ENCODE data around the gene WDR1.
A peak's percentile ranks its signal among the peaks of the same experiment; 100 is the strongest.

The WDR1 gene

DNA sequence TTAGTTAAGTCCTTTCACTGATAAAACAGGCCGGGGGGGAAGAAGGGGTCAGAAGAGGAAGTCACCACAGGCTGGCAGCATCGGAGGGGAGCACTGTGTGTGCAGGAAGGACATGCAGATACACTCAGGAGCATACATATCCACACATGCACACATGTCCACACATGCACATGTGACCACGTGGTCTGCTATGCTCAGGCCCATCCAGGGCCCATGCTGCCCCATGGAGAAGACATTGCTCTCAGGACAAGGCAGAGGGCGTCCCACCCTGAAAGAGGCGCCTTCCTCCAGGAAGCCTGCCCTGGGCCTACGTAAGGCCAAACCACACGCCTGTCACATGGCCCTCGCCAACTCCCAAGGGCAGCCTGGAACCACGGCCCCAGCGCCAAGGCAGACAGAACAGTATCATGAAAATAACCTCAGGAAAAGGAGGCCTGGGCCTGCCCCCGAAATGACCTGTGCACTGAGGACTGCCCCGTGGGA lies 15.8 kb downstream of the WDR1 start:
- H3K4me1 Mint-ChIP-seq (ENCODE audit: low read depth): peaks cover 100% of the 10 kb centered on the region
- no peaks in the 10 kb centered on the region for H3K9me3 Mint-ChIP-seq
- H3K36me3 Mint-ChIP-seq (ENCODE audit: low read depth): peaks cover 86% of the 10 kb centered on the region
- H3K4me3 Mint-ChIP-seq: no peak overlapping the region
- no peaks in the 10 kb centered on the region for H3K27me3 Mint-ChIP-seq
- H3K27ac Mint-ChIP-seq: peak overlapping the region; percentile 95

DNA sequence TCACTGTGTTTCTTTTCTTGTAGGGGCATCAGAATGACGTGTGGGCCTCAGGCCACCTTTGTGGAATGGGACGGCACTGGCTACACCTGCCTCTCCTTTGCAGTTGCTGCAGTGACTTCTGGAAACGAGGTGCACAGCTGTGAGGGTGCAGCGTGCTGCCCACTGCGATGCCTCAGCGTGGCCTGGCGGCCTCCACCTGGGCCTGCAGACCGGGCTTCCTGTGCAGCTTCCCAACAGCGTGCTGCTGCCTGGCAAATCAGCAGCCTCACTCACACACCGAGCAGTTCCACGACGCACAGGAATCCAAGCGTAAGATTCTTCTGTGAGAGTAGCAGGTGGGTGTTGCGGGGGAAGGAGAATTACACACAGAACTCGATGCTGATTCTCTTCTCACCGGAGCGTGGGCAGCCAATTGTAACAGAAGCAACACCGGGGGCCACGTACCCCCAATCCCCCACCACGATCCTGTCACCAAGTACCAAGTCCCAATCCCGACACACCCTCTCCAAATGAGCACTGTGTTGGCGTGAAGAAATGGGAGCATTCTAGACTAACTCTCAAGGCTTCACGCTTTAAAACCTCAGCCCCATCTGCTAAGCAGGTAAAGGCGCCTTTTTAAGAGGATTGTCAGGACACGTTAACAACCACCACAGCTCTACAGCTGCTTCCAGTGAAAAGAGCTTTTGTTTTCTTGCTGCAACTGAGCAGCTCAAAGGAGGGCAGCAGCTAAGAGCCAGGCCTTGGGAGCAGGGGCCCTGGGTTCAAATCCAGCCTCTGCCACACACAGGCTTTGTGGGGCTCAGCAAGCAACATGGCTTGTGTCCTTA lies 16.9 kb downstream of the WDR1 start:
- Mint-ChIP-seq H3K9me3 (no peaks in the 10 kb centered on the region), H3K36me3 (ENCODE audit: low read depth) (peaks cover 85% of the 10 kb centered on the region), H3K4me3 (peak overlapping the region; percentile 61), H3K27ac (peak overlapping the region; percentile 95), H3K4me1 (ENCODE audit: low read depth) (peaks cover 100% of the 10 kb centered on the region), H3K27me3 (no peaks in the 10 kb centered on the region)

DNA sequence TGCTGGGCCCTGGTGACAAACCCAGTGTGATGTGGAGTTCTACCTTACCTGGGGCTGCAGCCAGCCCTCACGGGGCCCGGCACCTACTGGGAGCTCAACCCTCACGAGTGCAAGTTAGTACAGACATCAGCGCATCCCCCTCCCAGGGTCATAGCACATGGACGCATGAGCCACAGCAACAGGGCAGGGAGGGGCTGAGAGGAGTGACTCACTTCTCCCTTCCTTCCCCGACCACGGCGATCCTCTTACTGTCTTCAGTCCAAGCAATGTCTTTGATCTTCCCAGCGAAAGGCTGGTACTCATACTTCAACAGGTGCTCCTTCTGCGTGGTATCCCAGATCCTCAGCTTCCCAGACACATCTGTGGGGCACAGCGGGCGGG lies 17.8 kb downstream of the WDR1 start:
- H3K4me3 Mint-ChIP-seq: peak overlapping the region; percentile 61
- peak overlapping the region; percentile 95 for H3K27ac Mint-ChIP-seq
- H3K36me3 Mint-ChIP-seq (ENCODE audit: low read depth): peaks cover 83% of the 10 kb centered on the region

DNA sequence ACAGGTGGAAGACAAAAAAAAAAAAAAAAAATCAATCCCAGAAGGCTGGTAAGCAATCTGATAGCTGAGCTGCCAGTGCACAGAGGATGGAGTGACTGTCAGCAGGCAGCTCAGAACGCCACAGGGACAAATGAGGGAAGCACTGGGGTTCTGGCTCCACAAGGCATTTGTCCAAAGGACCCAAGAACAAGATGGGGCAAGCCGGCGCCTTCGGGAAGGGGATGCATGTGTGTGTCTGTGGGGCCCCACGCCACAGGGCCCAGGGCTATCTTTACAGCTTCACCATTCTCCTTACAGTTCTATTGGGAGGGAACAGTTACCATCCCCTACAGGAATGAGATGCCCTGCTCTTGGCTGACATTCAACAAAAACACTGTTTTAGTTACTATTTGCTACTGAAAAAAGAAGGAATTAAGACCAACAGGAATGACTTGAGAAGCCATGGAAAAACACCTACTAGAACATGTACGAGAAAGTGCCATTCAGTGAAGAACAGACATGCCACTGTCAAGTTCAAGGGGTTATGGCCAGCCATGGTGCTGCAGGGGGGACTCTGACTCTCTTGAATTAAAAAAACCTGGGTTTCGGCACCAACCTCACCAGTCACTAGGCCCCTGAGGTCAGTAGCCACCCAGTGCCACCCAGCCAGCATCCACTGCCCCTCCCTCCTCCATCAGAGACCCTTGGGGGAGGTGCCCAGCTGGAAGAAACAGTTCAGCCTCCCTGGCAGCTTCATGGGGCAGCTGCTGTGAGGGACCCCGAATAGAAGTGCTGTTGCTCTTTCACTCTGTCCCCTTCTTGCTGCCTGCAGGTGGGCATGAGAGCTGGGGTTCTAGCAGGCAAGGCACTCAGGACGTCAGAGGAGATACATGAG lies 18.5 kb downstream of the WDR1 start:
- peak overlapping the region; percentile 61 for H3K4me3 Mint-ChIP-seq

More for the DNA sequence above, 17.8 kb downstream of the WDR1 start:
- H3K4me1 Mint-ChIP-seq (ENCODE audit: low read depth): peaks cover 100% of the 10 kb centered on the region
- no peaks in the 10 kb centered on the region for H3K27me3 Mint-ChIP-seq
- H3K9me3 Mint-ChIP-seq: no peaks in the 10 kb centered on the region

DNA sequence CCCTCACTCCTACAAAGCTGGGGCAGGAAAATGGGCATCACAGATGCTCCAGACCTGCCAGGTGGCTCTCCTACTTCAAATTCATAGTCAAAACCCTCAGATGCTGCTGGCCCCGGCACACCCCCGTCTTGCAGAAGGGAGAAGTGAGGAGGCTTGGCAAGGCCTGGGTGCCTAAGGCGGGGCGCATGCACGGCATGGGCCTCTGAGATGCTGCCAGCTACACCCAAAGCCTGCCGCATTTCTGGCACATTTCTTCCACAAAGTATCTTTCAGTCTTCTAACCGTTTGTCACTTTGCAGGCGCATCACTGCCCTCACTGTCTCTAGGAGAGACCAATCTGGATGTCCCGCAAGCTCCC lies 19.6 kb downstream of the WDR1 start:
- Mint-ChIP-seq H3K4me1 (ENCODE audit: low read depth) (peaks cover 100% of the 10 kb centered on the region), H3K36me3 (ENCODE audit: low read depth) (peaks cover 86% of the 10 kb centered on the region), H3K27ac (peak overlapping the region; percentile 95), H3K4me3 (peak overlapping the region; percentile 68), H3K27me3 (no peaks in the 10 kb centered on the region), H3K9me3 (no peaks in the 10 kb centered on the region)

More for the DNA sequence above, 18.5 kb downstream of the WDR1 start:
- H3K27ac Mint-ChIP-seq: peak overlapping the region; percentile 95
- no peaks in the 10 kb centered on the region for H3K27me3 Mint-ChIP-seq
- peaks cover 100% of the 10 kb centered on the region for H3K4me1 Mint-ChIP-seq (ENCODE audit: low read depth)
- peaks cover 86% of the 10 kb centered on the region for H3K36me3 Mint-ChIP-seq (ENCODE audit: low read depth)
- no peaks in the 10 kb centered on the region for H3K9me3 Mint-ChIP-seq

DNA sequence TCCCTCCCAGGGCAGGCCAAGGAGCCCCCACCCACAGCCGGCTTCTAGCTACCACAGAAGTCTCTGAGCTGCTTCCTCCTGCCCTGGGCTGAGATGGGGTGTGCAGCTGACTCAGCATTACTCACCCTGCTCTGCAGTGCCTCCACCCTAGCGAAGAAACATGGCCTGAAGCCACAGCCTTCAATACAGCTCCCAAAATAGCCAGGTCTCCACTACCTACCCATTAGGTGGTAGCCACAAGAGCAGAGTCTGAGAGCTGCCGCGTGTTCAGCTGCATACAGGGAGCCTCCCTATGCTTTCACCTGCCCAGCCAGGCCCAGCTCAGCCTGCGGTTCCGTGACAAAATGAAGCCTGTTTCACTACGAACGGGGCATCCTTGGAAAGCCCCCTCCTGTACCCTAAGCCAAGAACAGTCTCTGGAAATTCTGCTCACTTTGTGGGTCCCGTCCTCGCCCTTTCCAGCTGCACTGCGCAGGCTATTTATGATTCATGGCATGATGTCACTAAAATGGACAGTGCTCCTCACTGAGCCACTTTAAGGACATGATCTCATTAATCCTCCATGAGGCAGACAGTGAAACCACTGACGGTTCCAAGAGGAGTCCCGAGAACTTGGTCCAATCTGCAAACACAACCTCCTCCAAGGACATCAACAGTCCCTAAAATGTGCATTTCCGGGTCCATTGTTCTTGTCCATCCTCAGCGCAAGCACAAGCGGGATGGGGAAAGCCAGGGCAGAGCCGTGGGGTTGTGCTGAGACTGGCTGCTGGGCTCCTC lies 20.2 kb downstream of the WDR1 start:
- no peaks in the 10 kb centered on the region for H3K9me3 Mint-ChIP-seq
- H3K27me3 Mint-ChIP-seq: no peaks in the 10 kb centered on the region
- H3K36me3 Mint-ChIP-seq (ENCODE audit: low read depth): peaks cover 83% of the 10 kb centered on the region
- peak overlapping the region; percentile 95 for H3K27ac Mint-ChIP-seq
- H3K4me1 Mint-ChIP-seq (ENCODE audit: low read depth): peaks cover 97% of the 10 kb centered on the region
- H3K4me3 Mint-ChIP-seq: peak overlapping the region; percentile 68

DNA sequence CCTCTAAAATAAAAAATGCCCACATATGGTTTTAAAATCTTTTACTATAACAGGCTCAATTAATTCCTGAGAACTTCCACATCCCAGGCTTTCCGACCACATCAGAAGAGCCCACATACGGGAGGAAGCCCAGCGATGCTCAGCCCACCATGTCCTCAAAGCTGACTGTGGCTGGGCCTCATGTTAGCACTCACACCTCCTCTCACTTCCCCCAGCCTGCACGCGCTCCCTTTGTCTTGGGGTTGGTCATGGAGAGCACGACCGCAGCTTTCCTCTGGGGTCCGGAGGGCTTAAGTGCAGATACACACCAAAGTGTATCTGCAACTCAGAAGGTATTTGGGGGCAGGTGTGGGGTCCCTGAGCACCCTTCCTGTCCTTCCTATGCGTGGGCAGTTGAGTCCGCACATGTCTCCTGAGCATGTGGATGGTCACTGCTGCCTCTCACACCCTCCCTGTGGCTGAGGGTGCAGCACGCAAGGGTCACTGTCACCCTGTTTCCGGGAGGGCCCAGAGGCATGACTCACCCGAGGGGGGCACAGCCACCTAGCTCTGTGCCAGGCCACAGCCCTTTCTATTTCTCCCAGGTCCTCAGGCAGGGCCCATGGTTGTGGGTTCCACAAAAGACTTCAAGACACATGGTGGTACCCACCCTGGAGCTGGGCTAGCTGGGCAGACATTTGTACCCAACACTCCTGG lies 21.2 kb downstream of the WDR1 start:
- H3K4me1 Mint-ChIP-seq (ENCODE audit: low read depth): peaks cover 92% of the 10 kb centered on the region
- H3K9me3 Mint-ChIP-seq: no peaks in the 10 kb centered on the region
- H3K27ac Mint-ChIP-seq: peak overlapping the region; percentile 95
- H3K27me3 Mint-ChIP-seq: no peaks in the 10 kb centered on the region
- H3K36me3 Mint-ChIP-seq (ENCODE audit: low read depth): peaks cover 84% of the 10 kb centered on the region
- peak overlapping the region; percentile 68 for H3K4me3 Mint-ChIP-seq

DNA sequence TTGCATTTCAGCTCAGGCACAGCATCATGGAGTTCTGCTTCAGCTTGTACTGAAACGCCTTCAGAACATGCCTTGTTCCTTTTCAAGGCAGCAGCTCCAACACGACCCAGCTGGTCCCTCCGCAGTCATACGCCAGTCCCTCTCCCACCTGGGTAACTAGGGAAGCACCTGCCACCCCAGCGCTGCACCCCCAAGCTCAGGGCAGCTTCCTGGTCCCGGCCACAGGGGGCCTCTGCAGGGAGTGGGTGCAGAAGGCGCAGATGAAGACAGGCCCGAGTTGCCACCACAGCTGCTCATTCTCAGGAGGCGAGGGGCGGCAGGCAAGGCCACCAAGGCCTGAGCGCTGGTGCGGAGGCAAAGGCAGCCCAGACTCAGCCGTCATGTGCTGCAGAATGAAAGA lies 21.8 kb downstream of the WDR1 start:
- Mint-ChIP-seq H3K36me3 (ENCODE audit: low read depth) (peaks cover 82% of the 10 kb centered on the region), H3K27ac (peak overlapping the region; percentile 95), H3K4me1 (ENCODE audit: low read depth) (peaks cover 91% of the 10 kb centered on the region), H3K27me3 (no peaks in the 10 kb centered on the region), H3K4me3 (peak overlapping the region; percentile 68), H3K9me3 (no peaks in the 10 kb centered on the region)

DNA sequence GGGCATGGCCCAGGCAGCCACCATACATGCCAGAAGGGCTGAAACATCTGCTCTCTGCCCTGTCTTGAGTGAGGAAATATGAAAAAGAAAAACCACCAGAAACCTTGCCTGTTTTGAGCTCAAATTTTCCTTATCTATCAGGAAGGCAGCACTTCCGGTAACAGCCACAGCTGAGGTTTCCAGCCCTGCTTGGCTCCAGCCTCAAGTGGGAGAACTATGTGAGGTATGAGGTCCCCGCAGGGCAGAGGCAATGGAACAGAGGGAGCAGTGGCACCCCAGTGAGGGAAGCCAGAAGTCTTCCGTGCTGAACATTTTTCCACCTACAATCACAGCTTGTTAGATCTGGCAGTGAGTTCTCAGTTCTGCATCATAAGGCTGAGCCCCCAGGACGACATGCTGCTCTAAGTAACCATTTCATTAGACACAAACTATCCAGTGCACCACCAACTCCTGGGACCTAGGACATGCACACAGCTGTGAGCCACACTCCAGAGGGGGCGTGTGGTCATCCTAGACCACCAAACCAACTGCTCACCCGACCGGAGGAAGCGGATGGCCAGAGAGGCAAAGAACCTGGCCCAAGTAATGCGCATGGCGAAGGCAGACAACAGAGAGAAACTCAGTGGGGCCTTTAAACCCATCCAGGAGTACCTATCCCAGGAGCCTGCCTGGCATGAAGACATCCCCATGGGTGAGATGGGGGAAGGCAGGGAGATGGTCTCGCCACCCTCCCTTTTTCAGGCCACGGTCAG lies 22.6 kb downstream of the WDR1 start:
- no peaks in the 10 kb centered on the region for H3K27me3 Mint-ChIP-seq
- H3K4me3 Mint-ChIP-seq: peak overlapping the region; percentile 68
- H3K9me3 Mint-ChIP-seq: no peaks in the 10 kb centered on the region
- H3K36me3 Mint-ChIP-seq (ENCODE audit: low read depth): peaks cover 80% of the 10 kb centered on the region
- peak overlapping the region; percentile 95 for H3K27ac Mint-ChIP-seq
- H3K4me1 Mint-ChIP-seq (ENCODE audit: low read depth): peaks cover 82% of the 10 kb centered on the region

DNA sequence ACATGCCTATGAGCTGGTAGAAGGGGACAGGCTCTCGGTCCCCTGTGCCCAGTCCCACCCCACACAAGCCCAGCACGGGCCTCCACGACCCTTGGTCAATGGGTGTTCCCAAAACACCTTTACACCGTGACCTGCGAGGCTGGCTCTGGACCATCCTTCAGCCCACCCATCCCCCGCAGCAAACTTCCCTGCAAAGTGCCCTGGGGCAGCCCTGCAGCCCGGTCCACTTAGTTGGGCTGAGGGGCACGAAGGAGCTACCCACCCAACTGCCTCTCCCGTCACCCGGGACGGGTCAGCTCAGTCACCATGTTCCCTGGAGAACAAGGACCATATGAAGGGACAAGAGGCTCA lies 23.4 kb downstream of the WDR1 start:
- Mint-ChIP-seq H3K9me3 (no peaks in the 10 kb centered on the region), H3K27ac (peak overlapping the region; percentile 93), H3K4me1 (ENCODE audit: low read depth) (peaks cover 75% of the 10 kb centered on the region), H3K4me3 (peak overlapping the region; percentile 68), H3K36me3 (ENCODE audit: low read depth) (peaks cover 78% of the 10 kb centered on the region), H3K27me3 (no peaks in the 10 kb centered on the region)

DNA sequence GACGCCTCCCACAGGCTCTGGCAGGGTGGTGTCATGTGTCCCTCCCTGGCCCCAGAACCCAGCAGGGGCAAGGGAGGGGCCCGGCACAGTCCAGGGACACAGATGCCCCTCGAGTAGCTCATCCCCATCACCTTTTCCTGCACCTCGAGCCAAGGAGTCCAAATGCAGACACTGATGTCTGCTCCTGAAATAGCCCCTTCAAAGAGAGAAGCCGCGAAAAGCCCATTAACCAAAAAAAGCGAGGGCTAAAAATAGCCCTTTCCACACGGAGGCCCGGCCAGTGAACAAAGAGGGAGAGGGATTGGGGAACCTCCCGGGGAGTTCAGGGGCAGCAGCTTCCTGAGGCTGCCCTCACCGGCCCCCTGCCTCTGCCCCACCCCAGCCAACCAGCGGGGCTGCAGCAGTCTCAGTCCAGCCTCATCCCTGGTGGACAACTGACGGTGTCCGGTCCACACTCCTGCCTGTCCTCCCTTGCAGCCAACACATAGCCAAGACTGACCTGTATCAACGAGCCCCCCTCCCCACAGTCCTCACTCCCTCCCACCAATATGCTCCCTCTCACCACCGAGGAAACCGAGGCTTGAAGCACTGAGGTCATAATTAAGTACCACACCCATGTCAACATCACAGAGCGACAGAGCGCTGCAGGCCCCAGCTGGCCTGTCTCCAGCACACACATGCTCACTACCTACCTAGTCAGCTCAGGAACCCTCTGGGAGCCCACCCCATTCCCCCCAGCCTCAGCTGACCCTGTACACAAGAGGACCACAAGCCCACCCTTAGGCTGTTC lies 23.9 kb downstream of the WDR1 start:
- Mint-ChIP-seq H3K4me1 (ENCODE audit: low read depth) (peaks cover 69% of the 10 kb centered on the region), H3K36me3 (ENCODE audit: low read depth) (peaks cover 78% of the 10 kb centered on the region), H3K9me3 (no peaks in the 10 kb centered on the region), H3K27ac (peak overlapping the region; percentile 93), H3K27me3 (no peaks in the 10 kb centered on the region), H3K4me3 (peak overlapping the region; percentile 68)

DNA sequence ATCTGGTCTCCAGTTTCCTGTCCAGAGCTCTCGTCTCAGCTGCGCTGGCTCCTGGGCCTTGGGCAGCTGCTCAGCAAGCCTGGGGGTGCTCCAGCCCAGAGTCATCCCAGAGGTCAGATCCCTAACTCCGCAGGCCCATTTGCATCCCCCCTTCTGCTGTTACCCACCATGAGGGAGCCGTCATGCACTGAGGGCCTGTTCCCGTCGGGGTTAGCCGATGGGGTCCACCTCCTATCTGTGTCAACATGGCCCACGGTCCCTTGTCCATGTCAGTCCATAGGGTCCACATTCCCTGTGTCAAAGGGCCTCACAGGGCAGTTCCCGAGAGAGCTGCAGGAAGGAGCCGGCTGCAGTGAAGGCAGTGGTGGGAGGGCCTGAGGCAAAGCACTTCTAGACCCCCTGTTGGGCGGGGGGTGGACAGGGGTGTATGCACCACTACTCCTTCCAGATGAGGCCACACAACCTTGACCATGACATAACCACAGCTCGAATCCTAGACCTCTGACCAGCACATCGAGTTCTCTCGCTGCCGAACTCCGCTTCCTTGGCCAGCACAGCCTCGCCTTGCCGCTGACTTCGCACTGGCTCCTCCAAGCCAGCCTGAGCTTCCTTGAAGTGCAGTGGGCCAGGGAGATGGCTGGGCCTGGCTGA lies 24.9 kb downstream of the WDR1 start:
- H3K4me1 Mint-ChIP-seq (ENCODE audit: low read depth): peaks cover 59% of the 10 kb centered on the region
- H3K27ac Mint-ChIP-seq: peak overlapping the region; percentile 93
- no peaks in the 10 kb centered on the region for H3K9me3 Mint-ChIP-seq
- peaks cover 77% of the 10 kb centered on the region for H3K36me3 Mint-ChIP-seq (ENCODE audit: low read depth)
- H3K4me3 Mint-ChIP-seq: no peak overlapping the region
- H3K27me3 Mint-ChIP-seq: no peaks in the 10 kb centered on the region
